Fibroblast of pulmonary artery (primary cell): ENCODE measurements around the gene ZNF485.

Experiments used
- DNase-seq: peaks from one replicate; pipeline ENCODE4 v3.0.0-alpha.2; 2010; ENCODE audit warnings: low read depth
- H3K4me3 ChIP-seq: replicated peaks from 2 replicates; pipeline ENCODE4 v1.5.1; 2011; ENCODE audit warnings: low read depth, mild to moderate bottlenecking, control low read depth, low read length, moderate library complexity
- CTCF ChIP-seq: IDR thresholded peaks from 2 replicates; pipeline ENCODE4 v1.5.1; 2011; ENCODE audit warnings: mild to moderate bottlenecking, control low read depth, low read length, inconsistent platforms; ENCODE audit errors: missing control alignments

The ZNF485 gene

GRCh38 chr10:43648398-43649184 lies 42.4 kb downstream of the ZNF485 start, which contains the start of gene ZNF32:
TSS of gene ZNF32 (minus strand) at chr10:43648881. CDS start at chr10:43646133, 2,748 bp downstream.
- TF ChIP-seq CTCF = no peak
- H3K4me3 ChIP-seq = peak within 1 kb of the TSS; percentile 63
- peak; percentile 86 for DNase-seq

- TF ChIP-seq CTCF = no peak
- peak; percentile 43 for DNase-seq
- H3K4me3 ChIP-seq = peak overlapping the region; percentile 63
Observed at GRCh38 chr10:43649185-43649523, 42.9 kb downstream of the ZNF485 start.

DNA sequence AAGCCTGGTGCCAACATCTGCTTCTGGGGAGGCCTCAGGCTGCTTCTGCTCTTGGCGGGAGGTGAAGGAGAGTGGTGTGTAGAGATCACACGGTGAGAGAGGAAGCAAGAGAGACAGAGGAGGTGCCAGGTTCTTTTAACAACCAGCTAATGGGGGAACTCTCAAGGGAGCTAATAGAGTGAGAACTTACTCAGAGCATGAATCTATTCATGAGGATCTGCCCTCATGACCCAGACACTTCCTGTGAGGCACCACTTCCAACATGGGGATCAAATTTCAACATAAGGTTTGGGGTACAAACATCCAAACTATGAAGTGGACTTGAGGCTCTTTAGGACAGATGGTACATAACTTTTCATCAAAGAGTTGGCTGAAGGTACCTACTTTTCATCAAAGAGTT lies 47.5 kb downstream of the ZNF485 start:
- no peak for DNase-seq
- TF ChIP-seq CTCF = no peak
- no peak overlapping the region for H3K4me3 ChIP-seq

DNA sequence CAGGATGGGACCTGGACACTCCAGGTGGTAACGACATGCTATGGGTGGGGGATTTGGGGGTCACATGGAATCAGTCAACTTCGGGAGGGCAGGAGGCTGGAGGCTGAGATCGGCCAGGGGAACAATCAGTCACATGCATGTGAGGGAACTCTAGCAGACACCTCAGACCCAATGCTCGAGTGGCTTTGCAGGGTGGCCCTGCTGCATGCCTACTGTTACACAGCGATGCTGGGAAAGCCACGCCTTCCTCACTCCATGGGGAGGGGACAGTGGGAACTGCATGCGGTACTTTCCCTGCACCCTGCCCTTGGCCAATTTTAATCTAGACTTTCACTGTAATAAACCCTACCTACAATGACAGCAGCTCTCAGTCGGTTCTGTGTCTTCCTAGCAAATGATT lies 49.1 kb downstream of the ZNF485 start:
- TF ChIP-seq CTCF = no peak
- DNase-seq = no peak
- no peak overlapping the region for H3K4me3 ChIP-seq

GRCh38 chr10:43658227-43658626 lies 52.0 kb downstream of the ZNF485 start:
- TF ChIP-seq CTCF = no peak
- H3K4me3 ChIP-seq = no peak overlapping the region
- DNase-seq = no peak

DNA sequence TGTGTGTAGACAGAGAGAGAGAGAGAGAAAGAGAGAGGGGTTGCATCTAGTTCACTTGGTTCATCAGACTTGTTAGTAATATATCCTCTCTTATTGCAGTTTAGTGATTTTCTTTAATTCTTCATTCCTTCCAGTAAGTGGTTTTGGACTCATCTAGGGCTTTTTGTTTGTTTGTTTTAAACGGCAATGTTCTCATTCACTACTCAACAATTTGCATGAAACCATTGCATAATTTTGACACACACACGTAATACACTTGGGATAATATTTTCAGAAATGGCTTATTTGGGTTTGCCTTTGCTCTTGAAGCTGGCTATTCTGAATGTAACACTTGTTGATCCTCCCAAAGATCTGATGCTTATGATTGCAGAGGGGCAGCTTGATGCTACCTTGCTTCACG lies 58.8 kb downstream of the ZNF485 start:
- no peak for TF ChIP-seq CTCF
- H3K4me3 ChIP-seq = no peak overlapping the region
- no peak for DNase-seq

DNA sequence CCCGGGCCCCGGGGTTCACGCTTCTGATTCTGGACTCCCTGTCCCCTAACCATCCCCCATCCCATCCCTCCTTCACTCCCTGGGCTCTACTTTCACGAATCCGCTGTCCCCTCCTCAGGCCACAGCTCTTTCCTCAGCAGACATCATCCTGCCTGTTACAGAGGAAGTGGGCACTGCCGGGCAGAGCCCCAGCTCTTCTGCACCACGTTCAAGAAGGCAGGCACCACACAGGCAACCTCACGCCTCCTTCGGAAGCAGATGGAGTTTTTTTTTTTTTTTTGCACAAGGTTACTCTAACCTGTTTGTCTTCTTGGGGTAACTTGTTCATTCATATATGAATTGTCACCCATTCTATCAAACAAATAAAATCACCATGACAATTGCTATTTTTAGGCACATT lies 60.3 kb downstream of the ZNF485 start:
- DNase-seq = no peak
- H3K4me3 ChIP-seq = no peak overlapping the region
- TF ChIP-seq CTCF = no peak
